Keratinocyte (primary cell): ENCODE measurements around the gene NCF2. TPM values are rescaled to one million over a fixed set of nuclear protein-coding genes. Genes with fewer than 3 reads are reported as not detected.

ENCODE experiments used
- DNase-seq: peaks from one replicate; pipeline ENCODE4 v3.0.0-alpha.2; 2011; ENCODE audit warnings: low read depth, missing footprints, low spot score
- FAIRE-seq: peaks from 2 replicates; lab custom pipeline; 2011; peaks lifted over from hg19 to GRCh38; lab: Jason Lieb, UNC
- H2AFZ ChIP-seq: 2 replicates; pipeline ENCODE4 v1.6.0; 2012; ENCODE audit warnings: low read length, control low read depth, inconsistent platforms; ENCODE audit not compliant: control insufficient read depth
- H3K27ac ChIP-seq: 2 replicates; pipeline ENCODE4 v1.5.1; 2011; ENCODE audit warnings: low read length; ENCODE audit not compliant: control insufficient read depth, insufficient read depth
- H3K27me3 ChIP-seq: 3 replicates; pipeline ENCODE4 v1.6.0; 2011; ENCODE audit warnings: low read length; ENCODE audit not compliant: control insufficient read depth, insufficient read depth; ENCODE audit errors: extremely low read depth
- H3K36me3 ChIP-seq, 2 experiments: 2 replicates in 1 of 2; 3 replicates in 1 of 2; pipeline ENCODE4 v1.5.1; 2011; ENCODE audit warnings: low read length in 2 of 2, mild to moderate bottlenecking in 1 of 2; ENCODE audit not compliant: control insufficient read depth in 2 of 2, insufficient read depth in 2 of 2; ENCODE audit errors: extremely low read depth in 1 of 2
- H3K4me1 ChIP-seq: 3 replicates; pipeline ENCODE4 v1.5.1; 2011; ENCODE audit warnings: low read length; ENCODE audit not compliant: control insufficient read depth, insufficient read depth; ENCODE audit errors: extremely low read depth
- H3K4me2 ChIP-seq: 3 replicates; pipeline ENCODE4 v1.6.0; 2011; ENCODE audit warnings: low read depth, low read length; ENCODE audit not compliant: control insufficient read depth, insufficient read depth; ENCODE audit errors: extremely low read depth
- H3K4me3 ChIP-seq, 3 experiments: fragments of 200-600 bp in 1 of 3; sonication (generic) in 1 of 3; 2 replicates in 2 of 3; 3 replicates in 1 of 3; pipeline ENCODE4 v1.5.1; 2011 to 2016; ENCODE audit warnings: low read length in 3 of 3, mild to moderate bottlenecking in 3 of 3, control low read depth in 2 of 3, inconsistent platforms in 1 of 3, low read depth in 1 of 3, mixed read lengths in 1 of 3, mixed run types in 1 of 3, moderate library complexity in 1 of 3; ENCODE audit not compliant: control insufficient read depth in 2 of 3, insufficient read depth in 2 of 3; ENCODE audit errors: extremely low read depth in 1 of 3
- H3K79me2 ChIP-seq: 2 replicates; pipeline ENCODE4 v1.6.0; 2012; ENCODE audit warnings: low read length; ENCODE audit not compliant: control insufficient read depth, insufficient read depth
- H3K9ac ChIP-seq: 3 replicates; pipeline ENCODE4 v1.6.0; 2011; ENCODE audit warnings: low read length; ENCODE audit not compliant: control insufficient read depth, insufficient read depth; ENCODE audit errors: extremely low read depth
- H3K9me1 ChIP-seq: 3 replicates; pipeline ENCODE4 v1.6.0; 2011; ENCODE audit warnings: low read length; ENCODE audit not compliant: control insufficient read depth, insufficient read depth; ENCODE audit errors: extremely low read depth
- H3K9me3 ChIP-seq: 2 replicates; pipeline ENCODE4 v1.5.1; 2012; ENCODE audit warnings: low read depth, low read length; ENCODE audit not compliant: control insufficient read depth
- H4K20me1 ChIP-seq: 3 replicates; pipeline ENCODE4 v1.6.0; 2011; ENCODE audit warnings: low read length; ENCODE audit not compliant: control insufficient read depth, insufficient read depth; ENCODE audit errors: extremely low read depth
- EZH2 ChIP-seq: IDR thresholded peaks from one replicate; pipeline ENCODE4 v1.6.1; 2012; ENCODE audit warnings: inconsistent platforms, mild to moderate bottlenecking, low read length, moderate library complexity
- dilution Hi-C: fragments of 300-500 bp; cut with MboI; formaldehyde crosslinking; loops from one replicate; pipeline ENCODE4 v1.7.0; 2020; ENCODE audit warnings: low sequenced_read_pairs; ENCODE audit not compliant: extremely low pct_ligation_motif_present
- polyA plus RNA-seq, 5 experiments: library from polyadenylated mRNA; depleted of rRNA in 3 of 5; stranded (reverse) in 3 of 5; stranded (forward) in 1 of 5; unstranded in 1 of 5; fragments of >200 nt; gene quantifications; 1 replicate in 1 of 5; 2 replicates in 3 of 5; 3 replicates in 1 of 5; pipeline versions ENCODE4 v1.2.1 to v1.2.3, GENCODE V29; 2011 to 2012; ENCODE audit warnings: missing spikeins in 2 of 5, low read depth in 1 of 5, low replicate concordance in 1 of 5
- TF ChIP-seq, protein P1 (sequence below), 3 experiments: IDR thresholded peaks in 1 of 3; conservative IDR thresholded peaks in 1 of 3; optimal IDR thresholded peaks in 1 of 3; 2 replicates in 2 of 3; 3 replicates in 1 of 3; pipeline versions ENCODE3 to v1.5.1; 2011; ENCODE audit warnings: low read length in 3 of 3, mild to moderate bottlenecking in 3 of 3, moderate library complexity in 2 of 3, control low read depth in 1 of 3, inconsistent platforms in 1 of 3; ENCODE audit not compliant: insufficient read depth in 2 of 3; ENCODE audit errors: extremely low read depth in 1 of 3

NCF2 gene
- polyA plus RNA-seq, 1 donor (not counting 4 experiments of a cell fraction or from before 2014, with no cell fraction given) = 9.2 TPM

GRCh38 chr1:183604815-183605214, 14.6 kb upstream of the NCF2 start:
- dilution Hi-C loops = no loop called here
- DNase-seq (no peak), FAIRE-seq (no peak)
- H3K79me2 ChIP-seq = no peaks in the 10 kb centered on the region
- no peaks in the 10 kb centered on the region for H3K36me3 ChIP-seq
- peaks cover 23% of the 10 kb centered on the region for H3K4me1 ChIP-seq
- no peaks in the 10 kb centered on the region for H3K9me3 ChIP-seq
- H2AFZ ChIP-seq = no peak overlapping the region
- no peaks in the 10 kb centered on the region for H3K9me1 ChIP-seq
- no peak overlapping the region for H3K4me3 ChIP-seq
- no peaks in the 10 kb centered on the region for H3K27me3 ChIP-seq
- TF ChIP-seq, protein P1, sequence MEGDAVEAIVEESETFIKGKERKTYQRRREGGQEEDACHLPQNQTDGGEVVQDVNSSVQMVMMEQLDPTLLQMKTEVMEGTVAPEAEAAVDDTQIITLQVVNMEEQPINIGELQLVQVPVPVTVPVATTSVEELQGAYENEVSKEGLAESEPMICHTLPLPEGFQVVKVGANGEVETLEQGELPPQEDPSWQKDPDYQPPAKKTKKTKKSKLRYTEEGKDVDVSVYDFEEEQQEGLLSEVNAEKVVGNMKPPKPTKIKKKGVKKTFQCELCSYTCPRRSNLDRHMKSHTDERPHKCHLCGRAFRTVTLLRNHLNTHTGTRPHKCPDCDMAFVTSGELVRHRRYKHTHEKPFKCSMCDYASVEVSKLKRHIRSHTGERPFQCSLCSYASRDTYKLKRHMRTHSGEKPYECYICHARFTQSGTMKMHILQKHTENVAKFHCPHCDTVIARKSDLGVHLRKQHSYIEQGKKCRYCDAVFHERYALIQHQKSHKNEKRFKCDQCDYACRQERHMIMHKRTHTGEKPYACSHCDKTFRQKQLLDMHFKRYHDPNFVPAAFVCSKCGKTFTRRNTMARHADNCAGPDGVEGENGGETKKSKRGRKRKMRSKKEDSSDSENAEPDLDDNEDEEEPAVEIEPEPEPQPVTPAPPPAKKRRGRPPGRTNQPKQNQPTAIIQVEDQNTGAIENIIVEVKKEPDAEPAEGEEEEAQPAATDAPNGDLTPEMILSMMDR (optimal IDR thresholded peaks at IDR 0.05 in 1 of 3, IDR thresholded peaks at IDR 0.05 in 1 of 3, conservative IDR thresholded peaks at IDR 0.05 in 1 of 3; ENCODE audit: extremely low read depth in 1 of 3, insufficient read depth in 2 of 3, low read length in 3 of 3) = no peak
- H4K20me1 ChIP-seq = no peaks in the 10 kb centered on the region
- H3K4me2 ChIP-seq = no peak overlapping the region
- no peak overlapping the region for H3K27ac ChIP-seq
- H3K9ac ChIP-seq = no peak overlapping the region

DNA sequence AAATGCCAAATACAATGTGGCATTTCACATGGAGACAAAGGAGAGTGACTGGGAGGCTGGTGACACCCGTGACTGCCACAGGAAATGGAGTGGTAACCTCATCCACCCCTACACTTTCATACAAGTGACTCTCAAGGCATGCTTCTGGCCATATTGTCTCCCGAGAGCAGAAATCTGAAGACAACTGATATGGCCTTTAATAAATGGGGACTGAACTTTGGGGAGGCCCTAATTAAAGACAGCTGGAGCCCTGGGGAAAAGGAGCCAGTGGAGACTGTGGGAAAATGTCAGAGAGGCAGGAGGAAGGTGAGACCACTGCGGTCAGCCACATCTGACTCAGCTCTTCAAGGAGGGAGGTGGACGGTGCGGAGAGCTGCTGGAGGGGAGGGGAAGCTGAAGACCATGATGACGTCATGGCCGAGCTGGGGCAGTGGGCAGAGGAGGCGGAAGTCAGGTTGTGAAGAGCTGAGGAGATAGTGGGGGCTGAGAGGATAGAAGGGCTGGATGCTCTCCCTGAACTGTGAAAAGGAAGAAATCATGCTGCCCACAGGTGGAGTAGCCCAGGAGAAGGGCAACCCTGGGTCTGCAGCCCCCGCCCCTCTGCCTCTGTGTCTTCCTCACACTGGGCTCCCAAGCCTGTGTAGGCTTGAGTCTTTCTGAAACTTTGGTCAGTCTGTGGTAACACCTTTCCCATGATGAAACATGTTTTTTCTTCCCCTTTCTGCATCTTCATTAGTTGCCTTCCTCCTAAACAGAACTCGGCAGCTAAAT, 14.0 kb upstream of the NCF2 start:
- no peak overlapping the region for H3K4me3 ChIP-seq
- FAIRE-seq (no peak), DNase-seq (no peak)
- H3K27me3 ChIP-seq = no peaks in the 10 kb centered on the region
- H4K20me1 ChIP-seq = no peaks in the 10 kb centered on the region
- no peaks in the 10 kb centered on the region for H3K79me2 ChIP-seq
- dilution Hi-C loops = no loop called here
- peaks cover 17% of the 10 kb centered on the region for H3K4me1 ChIP-seq
- H3K9me1 ChIP-seq = no peaks in the 10 kb centered on the region
- no peak overlapping the region for H3K9ac ChIP-seq
- no peak overlapping the region for H3K4me2 ChIP-seq
- no peak overlapping the region for H2AFZ ChIP-seq
- no peak for TF ChIP-seq EZH2
- TF ChIP-seq, protein P1 (optimal IDR thresholded peaks at IDR 0.05 in 1 of 3, IDR thresholded peaks at IDR 0.05 in 1 of 3, conservative IDR thresholded peaks at IDR 0.05 in 1 of 3; ENCODE audit: extremely low read depth in 1 of 3, insufficient read depth in 2 of 3, low read length in 3 of 3) = no peak
- no peaks in the 10 kb centered on the region for H3K36me3 ChIP-seq
- no peak overlapping the region for H3K27ac ChIP-seq
- no peaks in the 10 kb centered on the region for H3K9me3 ChIP-seq
